GM18517 (cell line): Measurements from ENCODE around the gene CBLL1.

Source experiments
- ATAC-seq: cut with Tn5 transposase; IDR thresholded peaks from one replicate; pipeline ENCODE4 v1.9.1; 2021; ENCODE audit warnings: mild to moderate bottlenecking, moderate library complexity; ENCODE audit not compliant: unreplicated experiment

The CBLL1 gene

GRCh38 chr7:107809179-107809578 is 65.2 kb downstream of the CBLL1 start:
- ATAC-seq = no peak

DNA sequence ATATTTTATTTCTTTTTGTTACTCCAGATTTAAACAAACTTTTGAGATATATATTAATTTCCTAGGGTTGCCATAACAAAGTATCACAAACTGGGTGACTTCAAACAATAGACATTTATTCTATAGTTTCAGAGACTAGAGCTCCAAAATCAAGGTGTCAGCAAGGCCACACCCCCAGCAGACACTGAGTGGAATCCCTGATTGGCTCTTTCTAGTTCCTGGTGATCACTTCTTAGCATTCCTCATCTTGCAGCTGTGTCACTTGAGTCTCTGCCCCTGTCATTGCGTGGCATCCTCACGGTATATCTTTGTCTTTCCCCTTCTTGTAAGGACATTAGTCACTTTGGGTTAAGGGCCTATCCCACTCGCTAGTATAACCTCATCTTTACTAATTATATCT is 66.7 kb downstream of the CBLL1 start:
- no peak for ATAC-seq
